Stimulated activated CD8-positive, alpha-beta memory T cell treated with anti-CD3 and anti-CD28 coated beads, Interleukin-4, amount 100 ng/mL, for 24 hours (primary cell): ENCODE results near the gene PDE1C.

Source experiments
- DNase-seq: peaks from one replicate; pipeline ENCODE4 v3.0.0-alpha.2; 2020; ENCODE audit warnings: low read depth

PDE1C gene

DNA sequence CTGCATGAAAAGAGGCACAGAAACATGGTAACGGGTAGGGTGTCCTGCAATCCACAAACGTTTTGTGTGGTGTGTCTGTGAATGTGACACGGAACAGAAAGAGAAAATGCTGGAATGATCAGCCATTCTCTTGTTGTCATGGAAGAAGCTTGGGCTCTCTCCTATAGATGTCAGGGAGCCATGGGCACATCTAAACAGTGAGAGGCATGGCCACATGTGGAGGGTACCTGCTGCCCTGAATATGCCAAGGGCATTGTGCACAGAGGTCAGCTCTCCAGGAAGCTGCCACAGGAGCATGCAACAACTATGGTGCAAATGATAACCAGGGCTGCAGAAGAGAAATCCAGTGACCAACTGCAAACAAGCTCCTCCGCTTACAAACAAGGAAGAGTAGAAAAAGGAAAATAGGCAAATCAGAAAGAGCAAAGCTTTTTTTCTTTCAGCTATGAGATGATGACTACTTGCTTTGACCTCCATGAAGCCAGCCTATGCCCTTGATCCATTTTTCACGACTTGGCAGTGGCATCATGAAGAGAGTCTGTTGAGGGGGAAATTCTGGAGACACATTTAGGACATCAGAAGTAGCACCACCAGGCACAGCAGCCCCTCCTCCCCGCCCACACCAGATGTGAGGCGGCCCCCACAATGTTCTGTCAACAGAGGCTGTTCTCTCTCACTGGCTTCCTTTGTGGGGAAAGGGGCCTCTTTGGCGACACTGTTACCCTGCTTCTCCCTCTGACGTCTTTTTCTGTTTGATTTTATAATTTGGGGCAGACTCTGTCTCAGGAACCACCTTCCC is 4.8 kb upstream of the PDE1C start:
- no peak for DNase-seq

DNA sequence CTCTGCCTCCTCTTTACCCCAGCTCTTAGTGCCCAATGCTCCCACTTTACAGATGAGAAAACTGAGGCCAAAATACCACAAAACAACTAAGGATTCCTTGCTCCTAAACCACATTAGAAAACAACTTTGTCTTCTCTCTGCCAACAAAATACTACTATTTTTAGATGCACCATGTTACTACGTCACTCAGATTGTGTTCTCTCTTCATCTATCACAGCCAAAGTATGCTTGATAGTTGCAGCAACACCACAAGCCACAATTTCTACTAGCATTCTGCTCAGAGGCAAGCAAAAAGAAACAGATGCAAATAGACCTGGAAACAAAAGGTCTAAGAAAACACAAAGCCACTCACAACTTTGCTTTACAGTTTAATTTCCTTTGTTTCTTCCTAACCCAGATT is 3.3 kb upstream of the PDE1C start:
- no peak for DNase-seq

DNA sequence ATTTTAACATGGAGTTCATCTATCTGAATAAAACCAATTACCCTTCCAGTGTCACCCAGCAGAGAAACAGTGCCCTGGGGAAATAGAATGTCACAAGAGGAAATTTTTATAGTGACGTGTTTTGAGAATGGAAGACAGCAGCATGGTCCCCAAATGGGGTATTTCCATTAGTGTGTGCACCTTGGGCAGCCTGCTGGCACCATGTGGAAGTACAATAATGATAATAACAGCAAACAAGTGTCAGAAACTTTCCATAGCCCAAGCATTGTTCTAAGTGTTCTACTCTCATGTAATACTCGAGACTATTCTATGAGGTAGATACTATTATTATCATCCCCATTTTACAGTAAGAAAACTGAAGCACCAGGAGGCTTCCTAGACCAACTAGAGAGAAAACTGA is 2.2 kb upstream of the PDE1C start:
- no peak for DNase-seq

DNA sequence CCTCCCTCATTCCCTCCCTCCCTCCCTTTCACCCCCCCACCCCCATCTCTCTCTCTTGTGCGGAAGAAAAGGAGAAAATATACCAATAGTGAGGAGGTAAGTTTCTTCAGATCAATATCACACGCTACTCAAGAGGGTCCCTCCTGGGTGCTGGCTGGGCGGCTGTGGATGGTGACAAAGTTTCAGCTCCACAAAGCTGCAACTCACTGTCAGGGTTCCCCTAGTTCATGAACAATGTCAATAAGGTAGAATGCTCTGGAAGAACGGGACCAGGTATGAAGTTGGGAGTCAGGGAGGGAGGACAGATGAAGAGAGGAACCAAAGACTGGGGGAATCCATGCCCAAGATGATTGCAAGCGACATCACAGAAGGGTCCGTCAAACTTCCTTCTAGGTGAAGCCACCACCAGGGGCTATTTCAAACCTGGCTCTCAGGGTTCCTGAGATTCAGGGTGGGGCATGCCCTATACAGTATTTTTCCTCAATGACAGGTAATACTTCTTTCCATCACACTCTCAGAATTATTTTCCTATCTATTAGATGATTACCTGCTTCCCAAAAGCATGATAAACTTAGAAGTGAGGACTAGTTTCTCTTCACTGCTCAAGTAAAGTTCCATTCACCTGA is 1.4 kb upstream of the PDE1C start:
- DNase-seq, result no peak

DNA sequence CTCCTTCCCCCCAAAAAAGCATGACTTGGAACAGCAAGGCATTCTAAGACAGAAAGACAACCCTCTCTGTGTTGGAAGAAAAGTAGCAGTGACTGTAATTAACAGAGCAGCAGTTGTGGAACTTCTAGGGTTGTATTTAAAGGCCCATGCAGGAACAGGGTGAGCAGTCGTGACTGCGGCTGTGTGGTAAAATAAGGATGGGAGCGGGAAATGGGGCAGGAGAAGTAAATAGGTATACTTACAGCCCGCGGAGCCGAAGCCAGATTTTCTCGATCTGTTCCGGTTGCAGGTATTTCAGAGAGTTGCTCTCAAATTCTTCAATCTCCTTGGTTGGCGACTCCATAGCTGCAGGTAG is 179 bp downstream of the PDE1C start:
- DNase-seq, result no peak

DNA sequence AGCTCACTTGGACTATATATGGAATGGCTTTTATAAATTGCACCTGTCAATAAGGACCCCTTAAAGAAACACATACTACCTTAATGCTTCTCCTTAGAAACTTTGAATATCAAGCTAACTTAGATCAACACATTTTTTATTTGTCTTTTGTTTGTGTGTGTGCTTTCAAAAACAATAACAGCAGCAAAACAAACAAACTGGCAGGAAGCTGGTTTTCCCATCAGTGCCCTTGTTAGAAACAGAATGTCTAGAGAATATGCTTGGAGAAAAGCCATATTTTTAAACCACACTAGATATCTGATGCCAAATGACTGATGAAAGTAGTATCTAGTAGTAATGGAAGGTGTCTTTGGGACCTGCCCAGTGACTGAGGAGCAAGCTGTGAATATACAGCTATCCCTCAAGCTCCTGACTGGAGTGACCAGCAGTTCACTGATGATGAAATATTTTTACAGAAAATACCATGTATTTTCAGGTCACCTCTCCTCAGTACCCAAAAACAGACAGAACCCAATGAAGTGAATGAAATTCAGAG is 1.0 kb downstream of the PDE1C start:
- no peak for DNase-seq

DNA sequence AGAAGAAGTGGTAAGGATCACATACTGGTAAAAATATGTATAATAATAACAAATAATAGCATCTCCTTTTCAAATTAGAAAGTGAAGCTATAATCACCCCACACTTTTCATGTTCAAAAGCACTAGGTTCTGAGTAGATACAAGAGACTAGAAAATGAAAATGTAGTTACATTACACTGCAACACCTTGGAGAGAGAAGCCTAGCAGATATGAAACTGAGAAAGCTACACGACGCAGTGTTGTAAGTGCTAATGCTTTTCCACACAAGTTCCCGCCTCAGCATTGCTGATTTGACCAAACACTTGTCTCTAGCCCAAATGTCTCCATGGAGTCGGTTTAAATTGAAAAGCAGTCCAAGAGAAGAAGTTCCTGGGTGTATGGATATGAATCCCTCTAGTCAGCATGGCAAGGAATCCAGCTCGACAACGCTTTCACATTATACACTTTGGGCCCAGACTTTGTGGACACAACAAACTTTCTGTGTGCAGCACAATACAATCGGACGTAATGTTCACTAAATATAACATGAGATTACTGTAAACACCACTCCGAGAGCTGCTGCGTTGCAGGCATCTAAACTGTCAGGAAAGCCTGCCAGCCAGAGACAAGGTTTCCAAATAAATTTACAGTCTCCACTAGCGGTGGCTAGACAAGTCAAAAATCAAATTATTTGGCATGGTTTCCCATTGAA is 1.7 kb downstream of the PDE1C start:
- DNase-seq, result no peak

DNA sequence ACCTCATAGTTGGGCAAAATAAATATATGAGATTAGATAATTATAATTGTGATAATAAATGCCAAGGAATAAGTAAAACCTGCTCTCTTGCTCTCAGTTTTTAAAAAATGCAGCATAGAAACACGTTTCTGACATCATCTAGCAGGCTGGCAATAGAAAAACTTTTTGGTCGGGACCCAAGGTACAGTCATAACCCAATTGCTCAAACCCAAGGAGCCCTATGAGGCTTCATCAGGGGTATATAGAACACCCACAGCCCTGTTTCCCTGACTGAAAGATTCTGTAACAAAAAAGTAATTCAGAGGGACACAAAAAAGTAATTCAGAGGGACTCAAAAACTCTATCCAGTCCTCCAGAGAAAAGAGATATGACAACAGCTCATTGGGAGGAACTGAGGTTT is 3.8 kb downstream of the PDE1C start:
- no peak for DNase-seq

DNA sequence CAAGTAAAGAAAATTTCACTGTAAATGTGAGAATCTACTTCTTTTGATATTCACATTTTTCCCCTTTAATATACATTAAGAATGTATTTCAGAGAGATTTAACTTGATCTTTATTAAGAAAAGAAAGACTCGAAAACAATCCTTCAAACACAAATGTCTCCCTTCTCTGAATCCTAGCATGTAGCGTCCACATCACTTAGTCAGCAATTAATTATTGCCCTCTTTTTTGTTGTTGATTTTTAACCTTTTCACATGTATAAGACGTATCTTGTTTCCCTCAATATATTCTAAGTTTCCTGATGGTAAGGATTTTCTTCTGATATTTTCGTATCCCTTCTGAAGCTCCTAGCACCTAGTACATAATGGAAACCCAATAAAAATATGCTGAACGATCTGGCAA is 6.6 kb downstream of the PDE1C start:
- DNase-seq, result no peak

DNA sequence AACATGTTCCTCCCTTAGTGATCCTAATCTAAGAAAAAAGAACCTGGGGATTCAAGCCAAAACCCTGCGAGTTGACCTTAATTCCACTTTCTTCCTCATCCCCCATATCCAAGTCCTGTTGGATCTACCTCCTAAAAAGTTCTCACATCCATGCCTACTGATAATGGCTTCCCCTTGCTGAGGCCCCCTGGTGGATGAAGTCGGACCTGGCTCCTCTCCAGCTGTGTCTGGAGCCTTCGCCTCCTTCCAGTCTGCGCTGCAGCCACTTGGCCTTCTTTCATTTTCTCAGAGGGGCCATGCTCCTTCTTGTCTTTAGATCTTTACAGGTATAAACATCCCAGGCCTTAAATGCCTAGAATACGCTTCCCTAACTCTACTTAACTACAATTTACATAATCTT is 8.1 kb downstream of the PDE1C start:
- DNase-seq, result no peak

DNA sequence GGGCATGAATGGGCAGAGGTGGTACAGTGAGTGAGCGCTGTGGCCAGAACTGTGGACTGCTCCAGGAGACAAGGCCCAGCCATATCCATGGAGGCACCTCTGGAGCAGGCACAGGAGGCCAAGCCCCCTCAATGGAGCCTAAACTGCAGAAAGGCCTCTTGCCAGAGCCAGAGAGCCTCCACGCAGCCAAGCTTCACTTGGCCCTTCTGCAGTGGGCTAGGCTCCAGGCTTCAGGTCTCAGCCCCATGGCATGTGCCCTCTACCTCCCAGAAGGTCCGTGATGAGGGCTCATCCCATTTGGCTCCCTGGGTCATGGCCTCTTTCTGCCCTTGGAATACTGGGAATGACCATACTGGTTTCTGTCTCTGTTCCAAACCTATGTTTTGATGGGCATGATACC is 8.9 kb downstream of the PDE1C start:
- no peak for DNase-seq

DNA sequence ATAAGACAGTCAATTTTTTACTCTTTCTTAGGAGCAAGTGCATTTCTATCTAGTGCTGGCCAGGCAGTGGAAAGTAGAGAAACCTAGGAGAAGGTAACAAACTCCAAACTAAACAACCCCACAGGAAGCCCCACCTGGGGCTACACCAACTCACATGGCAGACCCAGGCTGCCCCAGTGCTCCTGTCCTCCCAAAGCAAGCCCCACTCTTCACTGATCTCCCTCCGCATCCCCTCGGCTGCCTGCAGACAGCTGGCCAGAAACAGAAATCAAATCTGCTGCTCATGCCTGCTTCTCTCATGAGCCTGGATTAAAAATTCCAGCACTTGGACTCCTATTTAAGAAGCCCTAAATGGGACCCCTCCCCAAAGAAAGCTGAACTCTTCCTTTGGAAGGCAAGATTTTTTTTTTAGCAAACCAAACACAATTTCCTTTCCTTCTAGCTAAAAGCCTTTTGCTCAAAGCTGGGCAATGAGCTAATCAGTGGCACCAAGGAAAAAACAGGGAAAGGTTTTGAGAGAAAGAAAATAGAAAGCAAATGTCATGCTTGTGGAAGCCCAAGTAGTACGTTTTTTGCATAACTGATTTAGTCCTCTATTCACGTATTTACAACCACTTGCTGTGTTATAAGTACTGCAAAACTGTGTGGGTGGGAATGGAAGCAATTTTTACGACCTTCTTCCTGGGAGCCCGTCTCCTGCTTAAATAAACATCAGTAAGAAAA is 10.8 kb downstream of the PDE1C start:
- DNase-seq, result no peak

DNA sequence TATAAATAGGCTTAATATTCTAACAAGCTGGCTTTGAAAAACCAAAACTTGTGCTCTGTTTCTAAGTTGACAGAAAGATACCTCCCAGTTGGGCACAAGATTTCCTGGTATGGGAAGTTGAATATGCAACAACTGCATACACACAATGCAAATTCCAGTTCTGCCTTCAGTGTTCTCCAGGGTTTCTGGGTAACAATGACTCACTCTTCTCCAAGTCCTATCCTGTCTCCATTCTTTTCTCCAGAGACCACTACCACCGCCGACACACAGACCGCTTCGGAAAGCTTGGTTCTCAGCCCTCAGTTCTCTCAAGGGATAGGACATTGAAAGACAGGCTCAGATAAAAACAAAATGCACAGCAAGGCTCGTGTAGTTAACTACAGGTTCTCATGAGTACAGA is 12.2 kb downstream of the PDE1C start:
- no peak for DNase-seq

DNA sequence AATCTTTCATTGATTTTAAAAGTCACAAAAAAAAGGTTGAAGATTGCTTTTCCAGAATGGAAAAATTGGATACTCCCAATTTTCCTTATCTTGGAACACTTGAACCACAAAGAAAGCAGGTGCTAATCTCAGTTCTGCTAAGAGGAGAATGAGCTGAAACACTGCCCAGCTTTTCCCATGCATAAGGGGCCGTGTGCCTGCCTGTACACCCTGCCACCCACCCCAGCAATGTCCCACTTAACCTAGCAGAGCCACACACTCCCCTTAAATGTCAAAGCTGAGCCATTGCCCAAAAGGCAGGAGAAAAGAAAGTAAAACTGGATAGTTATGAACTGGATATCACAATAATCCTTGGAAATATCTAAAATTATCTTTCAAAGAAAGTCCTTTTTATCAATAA is 13.4 kb downstream of the PDE1C start:
- DNase-seq, result no peak

DNA sequence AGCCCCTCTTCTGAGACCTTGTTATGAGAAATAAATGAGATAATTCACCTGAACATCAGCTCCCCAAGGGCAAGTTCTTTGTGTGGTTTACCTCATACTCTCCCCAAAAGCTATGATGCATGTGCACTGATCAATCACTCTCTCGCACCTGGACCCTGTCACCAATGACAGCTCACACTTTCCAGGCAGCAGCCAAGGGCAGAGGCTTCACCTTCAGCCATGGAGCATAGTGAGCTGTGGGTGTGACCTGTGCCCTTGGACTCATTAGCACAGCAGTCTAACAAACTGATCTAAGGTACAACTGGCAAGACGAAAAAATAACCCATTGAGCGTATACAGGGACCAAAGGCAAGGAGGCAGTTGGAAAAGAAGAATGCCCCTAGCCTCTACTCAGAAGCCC is 17.0 kb downstream of the PDE1C start:
- no peak for DNase-seq

DNA sequence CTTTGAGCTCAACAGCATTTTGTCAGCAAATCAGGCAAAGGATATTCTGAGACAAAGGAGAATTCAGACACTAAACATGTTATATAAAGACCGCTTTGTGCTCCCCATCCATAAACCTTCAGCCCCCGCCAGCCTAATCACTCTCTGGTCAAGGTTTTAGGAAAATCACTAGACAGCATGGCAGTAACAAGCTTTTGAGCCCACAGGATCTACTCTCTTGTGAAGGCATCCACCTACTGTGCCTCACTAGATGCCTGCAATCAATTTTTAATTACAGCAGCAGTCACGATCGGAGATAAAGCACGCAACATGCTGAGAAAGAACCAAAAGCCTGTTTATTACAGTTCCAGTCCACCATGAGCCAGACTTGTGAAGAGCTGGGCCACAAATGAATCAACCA is 19.1 kb downstream of the PDE1C start:
- no peak for DNase-seq

DNA sequence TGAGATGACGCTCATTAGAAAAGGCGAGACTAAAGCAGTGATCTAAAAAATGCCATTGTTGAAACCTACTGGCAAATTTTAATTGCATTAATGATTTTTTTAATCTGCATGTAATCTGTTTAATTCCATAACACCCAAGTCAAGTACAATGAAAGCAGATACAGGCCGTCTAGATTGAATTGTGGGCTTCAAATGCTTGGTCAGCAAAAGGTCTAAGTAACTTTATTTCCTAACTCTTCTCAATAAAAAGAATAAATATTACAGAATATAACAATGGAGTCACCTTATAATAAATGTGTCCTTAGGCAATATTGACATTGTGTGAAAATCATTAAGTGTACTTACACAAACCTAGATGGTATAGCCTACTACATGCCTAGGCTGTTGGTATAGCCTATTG is 20.6 kb downstream of the PDE1C start:
- DNase-seq, result no peak

DNA sequence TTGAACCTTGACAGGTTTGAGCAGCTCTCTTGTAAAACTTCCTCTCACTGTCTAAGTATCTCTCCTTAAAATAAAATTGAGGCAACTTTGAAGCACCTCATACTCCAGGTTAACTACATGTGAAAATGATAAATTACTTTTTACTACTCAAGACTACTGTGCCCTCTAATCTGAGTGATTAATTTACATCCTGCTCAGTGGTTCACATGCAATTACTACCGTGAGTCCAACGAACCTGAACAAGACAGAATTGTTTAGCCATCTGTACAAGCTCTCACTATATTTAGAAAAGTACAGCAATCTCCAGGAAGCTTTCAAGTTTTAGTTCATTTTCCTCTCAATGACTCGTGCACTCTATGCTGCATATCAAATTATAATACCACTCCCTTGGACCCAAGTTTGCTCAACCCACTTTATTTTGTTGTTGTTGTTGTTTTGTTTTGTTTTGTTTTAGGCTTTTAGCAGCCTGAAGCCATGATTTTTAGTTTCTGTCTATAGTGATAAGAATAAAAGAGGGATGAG is 21.2 kb downstream of the PDE1C start:
- DNase-seq, result no peak

DNA sequence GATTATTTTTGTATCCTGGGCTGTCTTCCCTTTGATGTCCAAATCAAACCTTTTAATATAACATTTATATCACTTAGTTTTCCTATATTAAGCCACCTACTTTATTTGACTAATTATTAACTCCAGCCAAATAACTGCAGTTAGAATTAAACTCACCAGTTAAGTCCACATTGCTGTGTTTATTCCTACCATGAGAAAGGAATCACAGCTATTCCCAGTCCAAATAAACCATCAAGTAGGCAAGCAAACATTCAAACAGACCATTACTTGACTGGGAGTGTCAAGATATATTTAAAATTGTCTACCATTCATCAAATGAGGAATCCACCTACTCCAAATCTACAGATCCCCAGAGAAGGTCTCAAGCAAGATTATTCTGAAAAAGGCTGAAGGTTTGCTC is 22.4 kb downstream of the PDE1C start:
- no peak for DNase-seq

DNA sequence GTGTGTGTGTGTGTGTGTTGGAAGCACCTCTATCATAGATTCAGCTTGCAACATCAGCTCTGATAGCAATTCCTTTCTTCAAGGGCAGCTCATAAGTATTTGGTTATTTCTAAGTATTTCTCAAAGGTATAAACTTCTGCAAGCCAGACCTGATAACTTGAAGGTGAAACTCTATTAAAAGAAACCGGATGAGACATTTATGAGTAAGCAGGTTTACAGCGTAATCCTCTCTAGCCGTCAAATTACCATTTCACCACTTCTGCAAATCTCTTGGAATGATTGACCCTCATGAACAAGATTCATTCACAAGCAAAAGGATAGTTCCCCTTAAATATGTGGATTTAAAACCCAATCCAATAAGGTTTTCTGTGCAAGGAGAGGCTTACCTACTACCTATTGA is 23.1 kb downstream of the PDE1C start:
- DNase-seq, result no peak

DNA sequence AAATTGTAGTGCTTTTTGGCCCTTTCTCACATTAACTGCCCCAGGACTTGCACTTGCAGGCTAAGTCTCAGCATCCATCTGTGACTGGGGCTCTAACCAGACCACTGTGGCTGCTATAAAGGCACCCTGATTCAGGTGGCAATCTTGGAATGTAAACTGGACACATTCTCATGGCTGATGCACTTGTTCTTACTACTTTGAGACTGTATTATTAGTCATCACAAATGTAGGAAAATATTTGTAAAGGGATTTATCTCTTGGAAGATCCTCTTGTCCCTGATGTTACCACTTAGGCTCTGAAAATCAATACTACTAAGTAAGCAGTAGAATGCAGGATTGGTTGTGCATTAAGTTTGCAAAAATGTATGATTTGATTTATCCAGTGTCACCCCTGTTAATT is 25.0 kb downstream of the PDE1C start:
- DNase-seq, result no peak

DNA sequence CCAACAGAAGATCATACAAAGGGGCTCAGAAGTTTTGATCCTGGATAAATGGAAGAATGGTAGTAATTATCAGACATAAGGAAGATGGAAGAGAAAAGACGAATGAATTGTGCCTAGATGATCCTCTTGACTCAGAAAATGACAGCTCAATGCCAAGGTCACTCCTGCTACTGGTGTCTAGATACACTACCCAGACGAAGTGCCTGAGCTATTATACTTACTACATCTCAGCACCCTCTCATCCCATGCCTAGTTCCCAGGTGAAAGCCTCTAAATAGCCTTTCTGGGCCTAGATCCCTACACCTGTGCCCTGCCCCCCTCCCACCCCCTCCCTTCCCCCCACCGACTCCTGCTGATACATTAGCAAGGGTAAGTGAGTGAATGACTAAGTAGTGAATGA is 25.5 kb downstream of the PDE1C start:
- no peak for DNase-seq
